Adrenal gland (tissue), 5 donors: ENCODE data around the gene TNC.

Source experiments
- CTCF ChIP-seq, 6 experiments: fragments of 450-650 bp in 4 of 6; fragments of 200-600 bp in 2 of 6; sonication (generic) in 1 of 6; IDR thresholded peaks; 1 replicate in 5 of 6; 2 replicates in 1 of 6; pipeline versions ENCODE4 v1.5.1 to v1.8.0; 2016 to 2021; ENCODE audit warnings: antibody characterized with exemption in 6 of 6, mild to moderate bottlenecking in 2 of 6, moderate library complexity in 1 of 6
- POLR2A ChIP-seq, 2 donors: fragments of 450-650 bp; IDR thresholded peaks; one replicate each; pipeline ENCODE4 v1.6.1; 2017; ENCODE audit warnings: antibody characterized with exemption in 2 of 2, mild to moderate bottlenecking in 2 of 2, moderate library complexity in 1 of 2
- donor health status: DM: no; HTN: no; CAD: no.

- no peak for TF ChIP-seq CTCF (IDR thresholded peaks at IDR 0.05)
- no peak for TF ChIP-seq POLR2A (IDR thresholded peaks at IDR 0.05)
These were observed 81.3 kb downstream of the TNC start for GRCh38 chr9:115036691-115037090.
